Measurements from ENCODE around the gene AMOT. TPM values are rescaled to one million over a fixed set of nuclear protein-coding genes. Genes with fewer than 3 reads are reported as not detected.

The AMOT gene
- total RNA-seq, 4 donors from 2014 or later: 6.1 to 26.0 (median 10.4) TPM

- TF ChIP-seq, protein P1, sequence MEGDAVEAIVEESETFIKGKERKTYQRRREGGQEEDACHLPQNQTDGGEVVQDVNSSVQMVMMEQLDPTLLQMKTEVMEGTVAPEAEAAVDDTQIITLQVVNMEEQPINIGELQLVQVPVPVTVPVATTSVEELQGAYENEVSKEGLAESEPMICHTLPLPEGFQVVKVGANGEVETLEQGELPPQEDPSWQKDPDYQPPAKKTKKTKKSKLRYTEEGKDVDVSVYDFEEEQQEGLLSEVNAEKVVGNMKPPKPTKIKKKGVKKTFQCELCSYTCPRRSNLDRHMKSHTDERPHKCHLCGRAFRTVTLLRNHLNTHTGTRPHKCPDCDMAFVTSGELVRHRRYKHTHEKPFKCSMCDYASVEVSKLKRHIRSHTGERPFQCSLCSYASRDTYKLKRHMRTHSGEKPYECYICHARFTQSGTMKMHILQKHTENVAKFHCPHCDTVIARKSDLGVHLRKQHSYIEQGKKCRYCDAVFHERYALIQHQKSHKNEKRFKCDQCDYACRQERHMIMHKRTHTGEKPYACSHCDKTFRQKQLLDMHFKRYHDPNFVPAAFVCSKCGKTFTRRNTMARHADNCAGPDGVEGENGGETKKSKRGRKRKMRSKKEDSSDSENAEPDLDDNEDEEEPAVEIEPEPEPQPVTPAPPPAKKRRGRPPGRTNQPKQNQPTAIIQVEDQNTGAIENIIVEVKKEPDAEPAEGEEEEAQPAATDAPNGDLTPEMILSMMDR (IDR thresholded peaks at IDR 0.05; ENCODE audit: low read depth): no peak
Observed at GRCh38 chrX:112738347-112739033, 102.1 kb downstream of the AMOT start.

- TF ChIP-seq, protein P1 (IDR thresholded peaks at IDR 0.05; ENCODE audit: low read depth): no peak
Observed at GRCh38 chrX:112736310-112736709, 104.3 kb downstream of the AMOT start.

- TF ChIP-seq, protein P1 (IDR thresholded peaks at IDR 0.05; ENCODE audit: low read depth): no peak
Observed at GRCh38 chrX:112735147-112735546, 105.5 kb downstream of the AMOT start.

- TF ChIP-seq, protein P1 (IDR thresholded peaks at IDR 0.05; ENCODE audit: low read depth): no peak
Observed at GRCh38 chrX:112734290-112734689, 106.3 kb downstream of the AMOT start.

- TF ChIP-seq, protein P1 (IDR thresholded peaks at IDR 0.05; ENCODE audit: low read depth): no peak
Observed at GRCh38 chrX:112731793-112732192, 108.8 kb downstream of the AMOT start.

Small RNA genes lying within 50 kb of the gene (small RNA-seq; reads per million reads assigned to genes)
- not detected for gene RN7SL266P

Other genes with a start within 250 kb of the AMOT start
- not detected for gene LHFPL1, start 160.9 kb downstream of the AMOT start, total RNA-seq

All from subcutaneous adipose tissue (tissue), 4 donors.